Measurements from ENCODE around the gene PRKAG2.
"Not testable (repeated sequence)": the region's sequence is repeated elsewhere in the genome, so short reads cannot be mapped to it uniquely, and the experiment has no call there.

The PRKAG2 gene

DNA sequence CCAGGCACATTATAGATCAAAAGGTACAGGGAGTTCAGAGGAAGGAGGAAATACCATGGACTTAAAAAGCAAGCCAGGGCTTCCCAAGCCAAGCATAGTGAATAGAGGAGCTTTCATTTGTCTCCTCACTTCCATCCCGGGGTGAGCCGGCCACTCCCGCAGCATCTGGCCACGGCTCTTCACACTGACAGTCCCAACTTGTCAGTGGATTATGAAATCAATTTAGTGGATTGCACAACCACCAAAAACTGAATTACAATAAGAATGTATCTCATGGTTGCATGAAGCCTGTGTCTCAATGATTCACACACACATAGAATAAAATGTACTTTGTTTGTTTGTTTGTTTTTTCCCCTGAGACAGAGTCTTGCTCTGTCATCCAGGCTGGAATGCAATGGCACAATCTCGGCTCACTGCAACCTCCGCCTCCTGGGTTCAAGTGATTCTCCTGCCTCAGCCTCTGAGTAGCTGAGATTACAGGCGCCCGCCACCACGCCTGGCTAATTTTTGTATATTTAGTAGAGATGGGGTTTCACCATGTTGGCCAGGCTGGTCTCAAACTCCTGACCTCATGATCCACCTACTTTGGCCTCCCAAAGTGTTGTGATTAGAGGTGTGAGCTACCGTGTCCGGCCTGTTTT is 79.1 kb downstream of the PRKAG2 start:
- DNase-seq: not testable (repeated sequence)

DNA sequence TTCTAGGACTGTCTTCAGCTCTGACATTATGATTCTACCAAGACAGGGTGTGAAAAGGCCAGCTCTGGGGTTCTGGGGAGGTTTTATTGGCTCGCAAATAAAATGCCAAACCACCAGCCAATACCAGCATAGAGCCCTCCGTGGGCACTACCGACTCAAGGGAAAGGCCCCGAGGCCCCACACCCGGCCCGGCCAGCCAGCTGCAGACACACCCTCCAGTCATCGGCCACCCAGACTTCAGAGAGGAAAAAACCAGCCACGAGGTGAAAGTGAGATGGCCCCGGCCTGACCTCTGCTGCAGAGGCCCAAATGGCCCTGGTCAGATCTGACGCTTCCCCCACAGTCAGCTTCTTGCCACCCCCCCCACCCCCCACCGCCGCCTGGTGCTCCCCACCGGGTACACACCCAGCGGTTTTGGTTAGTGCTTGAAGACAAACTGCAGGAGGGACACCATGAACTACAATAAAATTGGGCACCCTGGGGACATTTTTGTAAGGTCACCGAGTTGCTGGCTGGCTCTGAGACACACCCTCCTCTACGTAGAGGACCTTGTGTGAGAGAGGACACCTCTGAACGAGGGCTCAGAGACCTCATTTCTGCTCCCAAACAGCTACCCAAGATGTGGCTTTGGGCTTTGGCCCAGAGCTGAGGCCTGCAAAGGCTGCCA is 79.9 kb downstream of the PRKAG2 start:
- no peak for DNase-seq

DNA sequence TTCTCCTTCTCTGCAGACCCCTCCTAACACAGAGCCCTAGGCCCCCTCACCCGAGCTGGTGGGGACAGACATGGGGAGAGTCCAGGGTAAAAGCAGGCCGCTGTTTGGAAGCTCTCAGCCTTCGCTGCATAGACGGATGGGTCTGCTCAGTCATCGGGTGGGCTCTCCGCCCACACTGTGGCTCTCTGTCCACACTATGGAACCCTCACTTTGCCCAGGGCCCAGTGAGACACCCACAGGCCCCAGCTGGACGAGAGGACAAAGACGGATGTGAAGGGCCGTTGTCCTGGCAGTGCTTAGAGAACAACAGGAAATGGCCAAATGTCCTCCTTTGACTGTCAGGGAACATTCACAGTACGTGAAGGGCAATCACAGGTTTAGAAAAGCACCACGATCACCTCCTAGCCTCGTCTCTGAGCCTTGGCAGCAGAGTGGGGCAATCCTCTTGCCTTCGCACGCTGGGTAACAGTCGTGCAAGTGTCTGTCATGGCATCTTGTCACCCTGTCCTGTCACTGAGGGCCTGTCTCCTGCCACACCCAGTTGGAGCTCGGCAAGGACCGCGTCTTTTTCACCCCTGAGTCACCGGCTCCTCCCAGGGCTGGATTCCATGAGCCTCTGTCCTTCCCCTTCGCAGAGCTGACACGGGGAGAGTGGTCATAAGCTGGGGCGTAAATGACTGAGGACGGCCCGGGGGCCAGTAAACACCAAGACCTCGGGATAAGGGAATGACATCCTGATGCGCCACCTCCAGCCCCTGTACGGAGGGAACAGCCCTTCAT is 80.6 kb downstream of the PRKAG2 start:
- no peak for DNase-seq

DNA sequence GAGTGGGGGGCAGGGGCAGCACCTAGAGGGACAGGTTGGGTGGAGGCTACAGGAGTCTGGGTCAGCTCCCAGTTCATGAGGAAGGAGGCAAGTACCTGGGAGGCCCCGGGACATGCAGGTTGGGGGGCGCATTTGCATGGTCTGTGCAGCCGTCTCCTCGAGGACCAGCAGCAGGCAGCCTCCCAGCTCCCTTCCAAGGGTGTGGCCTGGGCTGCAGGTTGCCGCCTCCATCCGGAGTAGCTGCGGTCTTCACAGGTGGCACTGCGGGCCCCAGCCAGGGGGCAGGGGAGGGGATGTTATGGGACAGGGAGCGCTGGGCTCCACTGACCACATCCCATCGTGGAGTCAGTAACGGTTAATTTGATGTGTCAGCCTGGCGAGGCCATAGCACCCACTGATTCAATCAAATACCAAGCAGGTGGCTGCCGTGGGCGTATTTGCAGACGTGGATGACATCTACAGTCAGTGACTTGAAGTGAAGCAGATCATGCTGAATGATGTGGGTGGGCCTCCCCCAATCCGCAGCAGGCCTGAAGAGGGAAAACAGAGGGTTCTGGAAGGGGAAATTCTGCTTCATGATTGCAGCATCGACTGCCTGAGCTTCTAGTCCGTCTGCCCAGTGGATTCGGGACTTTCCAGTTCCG is 81.6 kb downstream of the PRKAG2 start:
- DNase-seq: no peak

DNA sequence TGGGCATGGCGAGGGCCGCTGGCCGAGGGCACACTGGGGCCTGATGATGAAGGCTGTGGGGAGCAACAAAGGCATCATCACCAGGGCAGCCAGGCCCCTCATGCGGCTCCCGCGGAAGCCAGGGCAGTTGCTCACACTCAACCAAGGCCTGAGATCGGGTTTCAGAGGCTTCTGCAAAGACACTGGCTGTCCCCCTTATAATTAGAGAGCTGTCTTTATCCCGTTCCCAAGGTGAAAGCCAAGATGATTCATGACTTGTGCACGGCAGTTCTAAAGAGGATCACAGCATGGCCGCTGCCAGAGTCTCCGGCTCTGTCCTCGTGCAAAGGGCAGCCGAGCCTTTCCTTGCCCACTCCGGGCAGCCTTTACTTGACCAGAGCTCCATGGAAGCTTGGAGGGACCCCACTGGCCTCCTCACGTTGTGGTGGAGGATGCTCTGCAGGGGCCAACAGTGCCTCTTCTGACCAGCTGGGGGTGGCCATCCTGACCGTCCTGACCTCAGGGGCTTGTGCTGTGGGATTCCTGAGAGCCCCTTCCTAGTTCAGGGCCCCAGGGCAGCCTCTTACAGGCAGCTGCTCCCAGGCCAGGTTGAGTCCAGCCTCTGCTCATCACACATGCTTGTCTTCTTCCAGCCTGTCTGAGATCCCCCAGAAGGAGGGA is 82.3 kb downstream of the PRKAG2 start:
- DNase-seq: no peak

DNA sequence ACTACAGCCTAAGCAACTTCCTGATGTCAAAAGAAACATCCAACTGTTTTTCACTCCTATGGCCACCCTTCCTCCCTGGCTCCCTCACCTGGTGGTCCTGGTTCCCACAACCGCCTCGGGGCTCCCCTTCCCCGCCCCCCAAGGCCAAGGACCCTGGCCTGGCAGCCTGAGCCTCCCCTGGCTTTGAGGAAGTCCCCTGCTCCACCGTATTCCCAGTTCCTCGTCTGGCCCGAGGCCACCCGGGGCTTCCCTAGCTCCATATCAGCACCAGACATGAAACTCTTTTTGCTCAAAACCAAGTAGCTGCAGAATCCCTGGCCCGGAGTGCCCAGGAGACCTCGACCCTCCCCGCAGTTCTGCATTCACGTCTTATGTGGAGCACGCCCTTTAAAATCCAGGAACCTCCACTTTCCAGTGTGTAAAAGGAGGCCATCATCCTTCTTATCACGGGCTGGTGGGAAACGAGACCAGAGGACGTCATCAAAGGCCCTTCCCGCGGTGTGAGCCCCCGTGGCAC is 82.9 kb downstream of the PRKAG2 start:
- DNase-seq: no peak

DNA sequence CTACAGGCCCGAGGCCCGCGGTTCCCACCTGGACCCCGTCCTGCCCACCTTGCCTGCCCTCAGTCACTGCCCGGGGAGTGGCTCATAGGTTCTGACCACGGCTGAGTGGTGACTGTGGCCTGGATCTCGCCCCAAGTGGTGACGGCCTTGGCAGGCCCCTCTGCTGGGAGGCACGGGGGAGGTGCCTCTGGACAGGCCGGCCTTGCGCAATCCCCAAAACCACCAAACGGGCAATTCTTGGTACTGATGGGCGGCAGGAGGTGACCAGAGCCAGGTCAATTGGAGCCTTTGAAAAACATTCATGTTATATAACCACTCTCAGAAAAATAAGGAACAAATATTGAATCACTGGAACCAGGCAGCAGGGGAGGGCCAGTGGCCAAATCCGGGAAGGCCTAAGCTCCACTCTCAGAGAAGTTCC is 83.4 kb downstream of the PRKAG2 start:
- no peak for DNase-seq

DNA sequence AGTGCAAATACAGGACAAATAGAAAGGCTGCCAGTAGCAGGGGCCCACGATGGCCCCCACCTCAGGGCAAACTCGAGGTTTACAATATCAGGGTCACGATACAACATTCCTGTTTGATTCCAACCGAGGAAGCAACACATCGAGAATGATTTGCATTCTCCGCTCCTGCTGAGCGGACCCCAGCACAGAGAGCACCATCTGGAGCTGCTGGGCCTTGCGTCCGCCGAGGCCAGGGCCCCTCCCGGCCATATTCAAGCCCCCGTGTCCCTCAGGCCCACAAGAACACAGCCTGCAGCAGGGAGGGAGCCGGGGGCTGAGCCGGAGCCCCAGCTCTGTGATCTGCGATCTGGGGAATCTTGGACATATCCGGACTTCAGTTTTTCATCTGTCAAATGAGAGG is 84.3 kb downstream of the PRKAG2 start:
- DNase-seq: no peak

DNA sequence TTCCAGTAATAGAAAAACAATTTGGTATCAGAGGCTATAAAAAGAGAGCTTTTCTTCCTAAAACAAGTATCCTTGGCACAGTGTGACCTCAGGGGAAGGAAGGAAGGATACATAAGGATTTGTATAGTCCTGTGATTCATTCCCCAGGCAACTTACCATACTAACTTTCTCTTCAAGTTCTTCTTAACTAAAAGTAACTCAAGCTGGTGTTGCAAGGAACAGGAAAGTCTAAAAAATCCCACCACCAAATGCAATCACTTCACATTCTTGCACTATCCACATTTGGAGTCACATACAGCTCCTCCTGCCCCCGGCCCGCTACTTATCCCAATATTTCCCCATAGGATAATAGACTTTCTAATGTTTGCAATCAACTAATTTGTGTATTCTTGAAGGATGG is 84.8 kb downstream of the PRKAG2 start:
- no peak for DNase-seq

DNA sequence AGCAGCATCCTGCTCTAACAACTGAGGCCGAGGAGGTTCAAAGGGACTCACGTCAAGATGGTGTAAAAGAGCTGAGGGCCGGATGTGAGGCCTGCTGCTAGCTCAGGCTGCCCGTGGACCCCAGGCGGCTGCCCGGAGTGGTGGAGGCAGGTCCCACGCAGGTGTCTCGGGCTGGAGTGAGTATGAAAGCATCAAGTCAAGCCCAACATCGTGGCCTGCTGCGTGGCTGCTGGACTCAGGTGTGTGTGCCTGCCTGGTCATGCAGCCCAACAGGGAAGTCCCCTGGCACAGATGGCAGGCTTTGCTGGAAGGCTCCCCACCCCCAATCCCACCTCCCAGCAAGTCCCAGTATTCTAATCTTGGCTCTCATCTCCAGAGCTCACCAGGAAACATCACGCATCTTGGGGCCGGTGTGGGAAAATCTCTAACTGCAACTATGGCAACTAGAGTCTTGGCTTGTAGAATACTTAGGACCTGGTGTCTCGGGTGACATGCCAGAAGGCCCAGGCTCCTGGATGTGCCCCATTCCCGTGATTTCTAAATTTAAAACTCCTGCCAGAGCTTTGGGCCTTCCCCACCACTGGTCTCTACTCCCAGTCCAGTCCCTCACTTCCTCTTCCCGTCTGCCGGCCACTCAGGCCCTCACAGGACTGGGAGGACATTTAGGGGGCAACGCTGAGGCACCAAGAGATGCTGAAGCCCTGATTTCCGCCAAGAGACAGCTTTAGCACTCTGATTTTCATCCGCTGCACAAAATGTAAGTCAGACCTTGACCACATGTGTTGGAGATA is 85.9 kb downstream of the PRKAG2 start:
- DNase-seq: no peak

DNA sequence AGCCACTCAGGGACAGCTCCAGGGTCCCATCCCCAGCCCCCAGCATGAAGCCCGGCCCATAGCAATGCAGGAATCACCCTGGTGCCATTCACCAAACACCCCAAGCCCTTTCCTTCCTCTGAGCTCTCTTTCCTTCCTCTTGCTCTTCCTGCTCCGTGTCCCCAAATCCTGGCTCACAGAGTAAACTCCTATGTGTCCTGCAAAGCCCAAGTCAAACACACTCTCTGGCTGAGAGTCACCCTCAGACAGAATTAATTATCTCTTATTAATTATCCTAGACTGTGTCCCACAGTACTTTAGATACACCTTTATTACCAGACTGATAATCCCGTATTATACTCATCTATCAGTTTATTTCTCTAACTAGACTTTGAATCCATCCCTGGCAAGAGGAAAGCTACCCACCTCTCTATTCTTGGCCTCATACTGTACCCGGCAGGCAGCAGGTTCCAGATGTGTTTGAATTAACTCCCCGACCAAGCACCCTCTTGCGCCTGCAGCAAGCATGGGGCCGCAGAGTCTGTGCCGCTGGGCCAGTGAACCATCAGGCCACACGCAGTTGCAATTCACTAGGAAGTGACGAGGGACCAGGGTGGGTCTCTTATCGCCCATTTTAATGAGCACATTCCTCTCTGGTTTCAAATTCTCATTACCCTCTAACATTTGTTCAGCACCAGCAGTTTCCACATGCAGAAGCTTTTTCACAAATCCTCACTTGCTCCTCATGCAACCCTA is 86.7 kb downstream of the PRKAG2 start:
- no peak for DNase-seq

DNA sequence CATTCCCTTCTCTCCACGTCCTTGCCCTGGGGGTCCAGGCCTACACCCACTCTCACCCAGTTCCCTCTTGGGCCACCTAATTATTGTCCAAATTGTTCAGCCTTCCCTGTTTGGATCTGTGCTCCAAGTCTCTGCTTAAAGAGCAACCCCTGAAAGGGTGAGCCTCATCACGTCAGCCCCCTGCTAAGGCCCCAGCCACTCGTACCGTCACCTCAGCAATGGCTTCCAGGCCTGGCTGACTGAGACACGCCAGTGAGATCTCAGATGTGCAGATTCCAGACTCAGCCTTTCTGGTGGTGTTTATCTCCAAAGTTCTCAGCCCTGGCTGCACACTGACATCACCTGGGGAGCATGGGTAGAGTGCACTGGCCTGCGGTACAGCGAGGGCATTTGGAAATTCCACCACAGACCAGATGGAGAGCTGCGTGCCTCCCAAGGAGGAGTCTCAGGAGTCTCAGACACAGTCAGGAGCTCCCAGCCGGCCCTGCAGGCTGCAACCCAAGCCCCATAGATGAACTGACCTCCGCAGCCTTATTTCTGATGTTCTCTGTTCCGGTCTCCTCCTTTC is 87.5 kb downstream of the PRKAG2 start:
- DNase-seq: no peak

DNA sequence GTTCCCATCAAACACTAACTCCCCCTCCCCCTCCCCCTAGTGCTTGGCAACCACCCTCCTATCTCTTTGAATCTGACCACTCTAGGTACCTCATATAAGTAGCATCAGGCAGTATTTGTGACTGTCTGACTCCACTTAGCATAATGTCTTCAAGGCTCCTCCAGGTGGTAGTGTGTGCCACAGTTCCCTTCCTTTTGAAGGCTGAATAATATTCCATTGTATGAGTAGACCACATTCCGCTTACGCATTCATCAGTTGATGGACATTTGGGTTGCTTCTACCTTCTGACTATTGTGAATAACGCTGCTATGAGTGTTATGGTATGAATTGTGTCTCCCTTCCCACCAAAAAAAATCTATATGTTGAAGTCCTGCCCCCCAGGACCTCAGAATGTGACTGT is 89.6 kb downstream of the PRKAG2 start:
- DNase-seq: no peak

DNA sequence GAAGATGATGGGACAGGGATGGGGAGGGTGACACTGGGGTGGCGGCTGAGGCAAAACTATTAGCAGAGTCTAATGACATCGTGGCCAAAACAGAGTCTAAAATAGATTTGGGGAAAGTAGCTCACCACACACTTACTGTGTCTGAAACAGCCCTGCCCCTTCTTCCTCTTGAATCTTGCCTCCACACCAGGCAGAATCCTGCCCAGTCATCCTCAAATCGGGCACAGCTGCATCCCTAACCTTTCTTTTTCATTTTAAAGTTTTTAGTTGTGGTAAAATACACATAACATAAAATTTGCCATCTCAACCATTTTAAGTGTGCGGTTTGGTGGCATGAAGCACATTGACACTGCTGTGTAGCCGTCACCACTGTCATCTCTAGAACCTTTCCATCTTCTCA is 90.0 kb downstream of the PRKAG2 start:
- DNase-seq: no peak

DNA sequence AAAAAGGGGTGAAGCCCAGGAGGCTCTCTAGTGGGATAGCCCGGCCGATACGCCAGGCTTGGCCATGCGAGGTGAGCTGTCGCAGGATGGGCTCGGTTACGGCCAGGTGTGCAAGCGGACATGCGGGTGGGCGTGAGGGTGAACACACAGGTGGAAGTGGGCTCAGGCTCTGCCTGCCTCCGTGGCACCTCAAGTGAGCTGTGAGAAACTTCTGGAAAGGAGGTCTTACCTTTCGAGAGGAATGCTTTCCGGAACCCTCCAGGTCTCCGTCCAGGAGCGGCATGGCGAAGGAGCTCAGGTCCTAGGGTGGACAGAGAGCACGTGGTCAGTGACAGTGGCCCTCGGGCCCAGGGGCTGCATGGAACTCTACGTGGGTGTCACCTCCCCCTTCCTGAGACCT is 90.7 kb downstream of the PRKAG2 start:
- no peak for DNase-seq

DNA sequence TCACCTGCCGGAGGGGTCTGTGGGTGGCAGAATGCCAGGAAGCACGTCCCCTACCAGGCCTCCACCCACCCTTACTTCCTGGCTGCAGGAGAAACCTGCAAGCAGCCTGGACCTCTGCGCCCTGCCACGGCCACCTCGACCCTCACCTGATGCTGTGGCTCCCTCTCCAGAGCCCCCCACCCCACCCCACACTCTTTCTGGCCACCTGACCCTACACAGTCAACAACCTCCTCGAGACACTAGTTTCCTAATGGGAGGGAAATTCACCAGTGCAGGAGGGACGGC is 91.3 kb downstream of the PRKAG2 start:
- no peak for DNase-seq

DNA sequence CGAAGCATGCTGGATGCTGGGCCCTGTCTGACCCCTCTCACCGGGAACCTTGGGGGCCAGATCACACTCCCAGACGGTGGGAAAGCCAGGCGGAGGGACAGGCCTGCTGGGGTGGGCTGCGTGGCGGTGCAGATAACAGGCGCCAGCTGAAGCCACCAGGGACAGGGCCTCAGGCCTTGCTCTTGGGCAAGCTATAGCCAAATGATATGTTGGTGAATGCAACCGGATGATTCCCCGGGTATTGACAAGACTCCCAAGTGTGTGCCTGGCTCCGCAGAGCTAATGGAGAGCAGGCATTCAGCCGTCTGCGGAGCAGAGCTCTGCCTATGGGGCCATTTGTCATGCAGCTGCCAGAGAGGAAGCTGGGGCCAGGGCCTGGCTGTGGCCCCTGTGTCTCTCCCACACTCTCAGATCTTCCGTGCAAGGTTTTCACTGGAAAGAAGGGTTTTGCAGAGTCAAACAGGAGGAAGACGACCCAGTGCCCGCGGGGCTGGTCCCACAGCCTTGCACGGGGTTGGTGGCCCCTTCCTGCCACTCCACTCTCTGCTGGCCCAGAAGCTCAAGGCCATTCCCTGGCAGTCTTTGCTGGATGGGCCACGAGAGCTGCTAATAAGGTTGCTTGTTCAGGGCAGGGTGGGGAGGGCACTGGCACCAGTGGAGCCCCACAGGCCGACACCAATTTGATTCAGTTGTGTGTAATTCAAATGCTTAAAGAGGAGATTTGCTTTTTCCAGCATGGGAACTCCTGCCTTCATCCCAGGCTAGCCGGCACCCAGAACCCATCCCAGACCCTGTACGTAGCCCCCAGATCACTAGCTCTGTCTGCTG is 91.8 kb downstream of the PRKAG2 start:
- DNase-seq: no peak

DNA sequence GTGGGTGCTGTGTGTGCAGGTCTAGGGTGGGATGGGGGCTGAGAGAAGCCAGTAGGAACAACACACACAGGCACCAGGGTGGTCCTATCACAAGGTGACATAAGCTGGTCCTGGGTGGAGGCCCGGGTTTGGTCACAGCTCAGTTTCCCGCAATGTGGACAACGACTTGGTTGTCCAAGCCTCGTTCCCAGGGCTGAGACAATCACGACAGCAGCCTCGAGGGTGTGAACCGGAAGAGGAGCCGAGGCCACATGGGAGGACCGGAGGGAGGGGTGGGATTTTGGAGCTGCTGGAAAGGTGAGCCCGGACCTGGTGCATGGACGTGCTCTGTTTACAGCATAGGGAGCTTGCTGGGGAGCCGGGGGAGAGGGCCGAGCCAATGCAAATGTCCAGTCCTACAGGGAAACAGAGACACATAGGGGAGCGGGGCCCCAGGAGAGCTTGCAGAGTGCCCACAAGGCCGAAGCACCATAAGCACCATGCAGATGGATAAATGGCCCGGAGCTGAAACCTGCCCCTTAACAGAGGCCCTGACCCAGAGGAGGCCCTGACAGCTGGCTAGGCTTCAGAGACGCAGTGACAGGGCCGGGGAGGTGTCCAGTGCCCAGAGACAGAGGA is 92.8 kb downstream of the PRKAG2 start:
- no peak for DNase-seq

DNA sequence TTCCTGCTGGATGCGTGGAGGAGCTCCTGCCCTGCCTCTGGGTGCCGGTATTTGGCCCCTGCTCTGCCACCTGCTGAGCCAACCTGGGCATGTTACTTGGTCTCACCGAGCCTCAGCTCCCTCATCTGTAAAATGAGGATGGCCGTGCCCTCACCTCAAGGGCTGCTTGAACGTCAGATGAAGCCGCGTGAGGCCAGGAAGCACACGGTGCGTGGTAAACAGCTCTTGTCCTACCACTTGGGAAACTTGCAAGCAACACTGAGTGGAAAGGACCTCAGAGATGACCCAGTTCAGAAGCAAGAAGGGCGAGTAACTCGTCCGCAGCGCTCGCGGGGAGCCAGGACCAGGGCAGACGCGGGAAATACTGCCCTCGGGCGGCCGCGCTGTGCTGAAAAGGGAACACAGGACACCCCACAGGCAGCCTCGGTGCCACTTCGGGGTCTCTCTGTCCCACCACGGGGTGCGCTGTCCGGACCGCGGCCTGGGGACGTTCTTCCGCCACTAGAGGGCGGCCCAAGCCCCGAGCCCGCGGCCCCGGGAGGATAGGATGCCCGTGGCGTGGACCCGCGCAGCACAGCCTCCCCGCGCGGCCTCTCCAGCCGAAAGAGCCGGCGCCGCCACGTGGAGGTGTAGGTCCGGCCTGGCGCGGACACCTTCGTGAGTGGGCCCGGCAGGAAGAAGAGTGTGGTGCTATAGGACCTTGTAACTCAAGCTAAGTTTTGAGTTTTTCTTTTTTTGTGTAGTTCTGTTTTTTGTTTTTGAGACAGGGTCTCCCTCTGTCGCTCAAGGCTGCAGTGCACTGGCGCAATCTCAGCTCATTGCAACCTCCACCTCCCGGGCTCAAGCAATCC is 94.1 kb downstream of the PRKAG2 start:
- DNase-seq: no peak

Data from GDM1 (cell line).